GM12892 (cell line): ENCODE measurements around the gene EGLN2.
"Not testable (repeated sequence)": the region's sequence is repeated elsewhere in the genome, so short reads cannot be mapped to it uniquely, and the experiment has no call there.

ENCODE experiments used
- POLR2A ChIP-seq: IDR thresholded peaks from 2 replicates; pipeline ENCODE4 v1.6.1; 2011; ENCODE audit warnings: low read depth, low read length, control low read depth
- POLR2AphosphoS5 ChIP-seq: IDR thresholded peaks from 2 replicates; pipeline ENCODE4 v1.6.1; 2011; ENCODE audit warnings: low read depth, low read length, control low read depth
- TAF1 ChIP-seq: IDR thresholded peaks from 2 replicates; pipeline ENCODE4 v1.6.1; 2011; ENCODE audit warnings: low read depth, mild to moderate bottlenecking, control low read depth, low read length, borderline replicate concordance

GRCh38 chr19:40833728-40834533 is 34.9 kb downstream of the EGLN2 start:
- not testable (repeated sequence) for TF ChIP-seq POLR2AphosphoS5, POLR2A, TAF1
